A549 (cell line): ENCODE data around the gene IFRD1. TPM values are rescaled to one million over a fixed set of nuclear protein-coding genes. Genes with fewer than 3 reads are reported as not detected.
A peak's percentile ranks its signal among the peaks of the same experiment; 100 is the strongest.

ENCODE experiments used
- ATAC-seq, 2 experiments: fragments of 200-7000 bp in 1 of 2; fragments of >200 bp in 1 of 2; cut with Nextera tagmentation in 1 of 2; cut with Tn5 transposase in 1 of 2; 3 replicates each; pipeline versions ENCODE4 v1.8.0 to v1.9.1; 2018 to 2020; ENCODE audit warnings: mild to moderate bottlenecking in 1 of 2, moderate library complexity in 1 of 2
- CTCF ChIA-PET: fragments of 300-600 bp; sonication (Branson Sonifier 250); formaldehyde crosslinking; extraction: SDS; loops from one replicate; lab custom pipeline; 2021; ENCODE audit warnings: antibody characterized with exemption, inconsistent platforms; lab: Yijun Ruan, JAX
- POLR2A ChIA-PET: fragments of 350-600 bp; formaldehyde crosslinking; extraction: SDS; loops from one replicate; lab custom pipeline; 2021; ENCODE audit warnings: antibody characterized with exemption, inconsistent platforms; lab: Yijun Ruan, JAX
- DNase-seq, 2 experiments: peaks; one replicate each; pipeline versions ENCODE4 v3.0.0 to v3.0.0-alpha.2; 2011 to 2016; ENCODE audit warnings: low read depth in 1 of 2, low spot score in 1 of 2
- FAIRE-seq: peaks from 2 replicates; lab custom pipeline; 2011; peaks lifted over from hg19 to GRCh38; lab: Jason Lieb, UNC
- H3K27ac ChIP-seq, 2 experiments: fragments of >200 bp; sonication (Bioruptor Twin); formaldehyde crosslinking; 3 replicates each; pipeline ENCODE4 v1.5.1; 2016 to 2017
- H3K4me1 ChIP-seq: fragments of >200 bp; sonication (Bioruptor Twin); formaldehyde crosslinking; 3 replicates; pipeline ENCODE4 v1.6.1; 2016
- H3K4me2 ChIP-seq: fragments of >200 bp; sonication (Bioruptor Twin); formaldehyde crosslinking; 3 replicates; pipeline ENCODE4 v1.6.1; 2016
- H3K4me3 ChIP-seq: fragments of >200 bp; sonication (Bioruptor Twin); formaldehyde crosslinking; 3 replicates; pipeline ENCODE4 v1.5.1; 2016
- H3K9me3 ChIP-seq: fragments of >200 bp; sonication (Bioruptor Twin); formaldehyde crosslinking; 3 replicates; pipeline ENCODE4 v1.6.1; 2016
- CBX8 ChIP-seq: fragments of 200-600 bp; sonication (generic); IDR thresholded peaks from 2 replicates; pipeline ENCODE4 v1.6.1; 2016
- CHD2 ChIP-seq: fragments of 150-350 bp; IDR thresholded peaks from 2 replicates; pipeline ENCODE4 v1.6.1; 2014; ENCODE audit warnings: low read length; ENCODE audit not compliant: partially characterized antibody
- FOSL2 ChIP-seq, 2 experiments: fragments of 450-650 bp in 1 of 2; fragments of >200 bp in 1 of 2; sonication (Bioruptor Twin) in 1 of 2; formaldehyde crosslinking; IDR thresholded peaks; 2 replicates each; pipeline versions ENCODE4 v1.5.0 to v1.6.1; 2016 to 2020; ENCODE audit warnings: mild to moderate bottlenecking in 1 of 2, moderate library complexity in 1 of 2
- GATA3 ChIP-seq: IDR thresholded peaks from 2 replicates; pipeline ENCODE4 v1.6.1; 2012; ENCODE audit warnings: borderline replicate concordance
- HEYL ChIP-seq: fragments of 250-450 bp; sonication (Bioruptor Pico); IDR thresholded peaks from 2 replicates; pipeline ENCODE4 v1.8.0; 2021; ENCODE audit warnings: mild to moderate bottlenecking, moderate library complexity
- HOXB5 ChIP-seq: fragments of 250-450 bp; sonication (Bioruptor Pico); IDR thresholded peaks from 2 replicates; pipeline ENCODE4 v1.5.0; 2020; ENCODE audit warnings: mild to moderate bottlenecking, moderate library complexity
- JUN ChIP-seq, 2 experiments: fragments of >200 bp; sonication (Bioruptor Twin); formaldehyde crosslinking; IDR thresholded peaks; 2 replicates in 1 of 2; 3 replicates in 1 of 2; pipeline ENCODE4 v1.6.1; 2016 to 2017
- JUNB ChIP-seq: fragments of >200 bp; sonication (Bioruptor Twin); formaldehyde crosslinking; IDR thresholded peaks from 2 replicates; pipeline ENCODE4 v1.6.1; 2016
- KDM5A ChIP-seq: fragments of 200-600 bp; sonication (generic); IDR thresholded peaks from 2 replicates; pipeline ENCODE4 v1.6.1; 2016; ENCODE audit warnings: antibody characterized with exemption, mild to moderate bottlenecking
- MAFK ChIP-seq: fragments of 450-650 bp; IDR thresholded peaks from 2 replicates; pipeline ENCODE4 v1.6.1; 2014; ENCODE audit not compliant: partially characterized antibody
- MYC ChIP-seq: IDR thresholded peaks from 2 replicates; pipeline ENCODE4 v1.6.1; 2012; ENCODE audit warnings: mild to moderate bottlenecking, inconsistent platforms, low read length, improper control_type of control experiment, borderline replicate concordance
- PHF8 ChIP-seq: fragments of 200-600 bp; sonication (generic); IDR thresholded peaks from 2 replicates; pipeline ENCODE4 v1.6.1; 2016; ENCODE audit warnings: low read depth, mild to moderate bottlenecking, antibody characterized with exemption, moderate library complexity, borderline replicate concordance
- POLR2AphosphoS2 ChIP-seq: conservative IDR thresholded peaks from 2 replicates; pipeline ENCODE4 v1.6.1; 2012; ENCODE audit warnings: low read length, improper control_type of control experiment, inconsistent platforms
- RCOR1 ChIP-seq: fragments of 150-350 bp; IDR thresholded peaks from 2 replicates; pipeline ENCODE4 v1.6.1; 2014; ENCODE audit warnings: antibody characterized with exemption, low read length, low read depth
- RNF2 ChIP-seq: fragments of 200-600 bp; sonication (generic); IDR thresholded peaks from 2 replicates; pipeline ENCODE4 v1.6.1; 2016; ENCODE audit warnings: low read depth, mild to moderate bottlenecking, antibody characterized with exemption, moderate library complexity, borderline replicate concordance
- SREBF2 ChIP-seq: fragments of 450-650 bp; IDR thresholded peaks from 2 replicates; pipeline ENCODE4 v1.6.1; 2014; ENCODE audit warnings: mild to moderate bottlenecking, moderate library complexity
- TFCP2L1 ChIP-seq: fragments of 250-450 bp; sonication (Bioruptor Pico); IDR thresholded peaks from 2 replicates; pipeline ENCODE4 v1.5.0; 2021; ENCODE audit warnings: mild to moderate bottlenecking
- ZFP36 ChIP-seq: fragments of 450-650 bp; IDR thresholded peaks from 2 replicates; pipeline ENCODE4 v1.6.1; 2014; ENCODE audit warnings: borderline replicate concordance; ENCODE audit not compliant: partially characterized antibody
- WGBS: methylation state at CpG from one replicate; pipeline ENCODE4 v1.1.6; 2017; ENCODE audit errors: missing lambda C conversion rate; 5-methylcytosine and 5-hydroxymethylcytosine counted together
- polyA plus RNA-seq, 4 experiments: library from polyadenylated mRNA; depleted of rRNA in 3 of 4; stranded (reverse); fragments of >200 nt; fragmentation: RNase III in 1 of 4; extraction: RNeasy Plus Mini Kit Qiagen cat#74134 plus additional on column Dnase treatment in 1 of 4; gene quantifications; 2 replicates in 3 of 4; 3 replicates in 1 of 4; pipeline ENCODE4 v1.2.3, GENCODE V29; 2011 to 2017
- TF ChIP-seq, protein P1 (sequence below): IDR thresholded peaks from 2 replicates; pipeline ENCODE4 v1.6.1; 2012; ENCODE audit warnings: low read depth, borderline replicate concordance
- TF ChIP-seq, protein P2 (sequence below): fragments of 150-350 bp; IDR thresholded peaks from 2 replicates; pipeline ENCODE4 v1.6.1; 2014; ENCODE audit warnings: low read depth, mild to moderate bottlenecking, low read length
- TF ChIP-seq, protein P3 (sequence below): IDR thresholded peaks from 2 replicates; pipeline ENCODE4 v1.6.1; 2012
- TF ChIP-seq, protein P4 (sequence below): fragments of 250-450 bp; sonication (Bioruptor Pico); IDR thresholded peaks from 2 replicates; pipeline ENCODE4 v1.5.0; 2021; ENCODE audit warnings: mild to moderate bottlenecking, moderate library complexity, borderline replicate concordance
- TF ChIP-seq, protein P5 (sequence below): fragments of >200 bp; sonication (Bioruptor Twin); formaldehyde crosslinking; IDR thresholded peaks from 3 replicates; pipeline ENCODE4 v1.5.1; 2016

Gene IFRD1
- polyA plus RNA-seq, 2 of the 4 experiments (the other 2 are of a cell fraction), result 38.8 to 129 TPM

DNA sequence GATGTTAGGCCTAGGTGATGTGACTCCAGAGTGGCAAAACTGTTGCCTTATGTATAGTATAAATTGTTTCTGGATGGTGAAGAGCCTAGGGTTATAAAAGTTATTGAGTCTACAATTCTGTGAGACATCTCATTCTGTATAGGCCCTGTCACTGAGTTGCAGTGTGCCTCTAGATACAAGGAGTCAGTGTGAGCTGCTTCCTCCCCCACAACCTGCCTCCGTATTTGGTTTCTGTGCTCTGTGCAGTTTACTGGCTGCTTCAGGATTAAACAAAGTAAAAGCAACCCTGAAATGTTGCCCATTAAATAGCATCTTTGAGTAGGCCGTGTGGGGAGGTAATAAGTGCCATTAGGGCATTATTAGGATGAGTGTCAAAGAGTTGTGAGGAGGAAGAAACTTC lies 1.9 kb upstream of the IFRD1 start:
- 57% methylated on average over 2 of the region's 2 CpGs for WGBS
- H3K4me3 ChIP-seq, result no peak overlapping the region
- POLR2A ChIA-PET, result no interaction called here
- CTCF ChIA-PET, result interaction anchor here (0.6 to 0.7 kb wide), 2 partner anchors 41 to 909 kb away, joined by 3 read pairs; no protein-coding TSS in a partner anchor
- TF ChIP-seq, protein P1, sequence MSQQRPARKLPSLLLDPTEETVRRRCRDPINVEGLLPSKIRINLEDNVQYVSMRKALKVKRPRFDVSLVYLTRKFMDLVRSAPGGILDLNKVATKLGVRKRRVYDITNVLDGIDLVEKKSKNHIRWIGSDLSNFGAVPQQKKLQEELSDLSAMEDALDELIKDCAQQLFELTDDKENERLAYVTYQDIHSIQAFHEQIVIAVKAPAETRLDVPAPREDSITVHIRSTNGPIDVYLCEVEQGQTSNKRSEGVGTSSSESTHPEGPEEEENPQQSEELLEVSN, result no peak
- TF ChIP-seq TFCP2L1 (CRISPR knock-in tag), result no peak
- TF ChIP-seq ZFP36, result no peak
- TF ChIP-seq, protein P2, sequence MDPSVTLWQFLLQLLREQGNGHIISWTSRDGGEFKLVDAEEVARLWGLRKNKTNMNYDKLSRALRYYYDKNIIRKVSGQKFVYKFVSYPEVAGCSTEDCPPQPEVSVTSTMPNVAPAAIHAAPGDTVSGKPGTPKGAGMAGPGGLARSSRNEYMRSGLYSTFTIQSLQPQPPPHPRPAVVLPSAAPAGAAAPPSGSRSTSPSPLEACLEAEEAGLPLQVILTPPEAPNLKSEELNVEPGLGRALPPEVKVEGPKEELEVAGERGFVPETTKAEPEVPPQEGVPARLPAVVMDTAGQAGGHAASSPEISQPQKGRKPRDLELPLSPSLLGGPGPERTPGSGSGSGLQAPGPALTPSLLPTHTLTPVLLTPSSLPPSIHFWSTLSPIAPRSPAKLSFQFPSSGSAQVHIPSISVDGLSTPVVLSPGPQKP, result no peak
- TF ChIP-seq SREBF2, result no peak
- TF ChIP-seq HEYL (CRISPR knock-in tag), result no peak
- no peak for TF ChIP-seq GATA3
- FAIRE-seq (no peak), DNase-seq (no peak), ATAC-seq (no peak)
- H3K27ac ChIP-seq, result no peak overlapping the region
- H3K4me1 ChIP-seq, result peaks cover 20% of the 10 kb centered on the region
- no peaks in the 10 kb centered on the region for H3K9me3 ChIP-seq
- H3K4me2 ChIP-seq, result no peak overlapping the region

DNA sequence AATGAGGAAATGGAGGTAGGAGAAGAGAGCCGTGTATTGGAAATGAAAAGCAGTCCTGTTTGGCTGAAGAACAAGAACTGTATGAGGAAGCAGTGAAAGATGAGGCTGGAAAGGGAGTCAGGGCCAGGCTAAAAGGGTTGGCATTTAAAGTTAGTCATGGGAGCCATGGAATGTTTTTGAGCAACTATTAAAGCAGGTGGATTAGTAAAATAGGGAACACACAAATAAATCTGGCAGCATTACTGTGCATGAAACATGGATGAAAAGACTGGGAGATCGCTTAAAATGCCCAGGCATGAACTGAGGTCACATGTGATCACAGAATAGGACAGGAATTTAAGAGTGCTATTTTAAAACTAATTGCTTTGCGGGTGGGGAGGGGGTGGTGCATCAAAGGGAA lies 1.4 kb upstream of the IFRD1 start:
- 84% methylated on average over 3 of the region's 3 CpGs for WGBS
- ATAC-seq (no peak), FAIRE-seq (no peak)

DNA sequence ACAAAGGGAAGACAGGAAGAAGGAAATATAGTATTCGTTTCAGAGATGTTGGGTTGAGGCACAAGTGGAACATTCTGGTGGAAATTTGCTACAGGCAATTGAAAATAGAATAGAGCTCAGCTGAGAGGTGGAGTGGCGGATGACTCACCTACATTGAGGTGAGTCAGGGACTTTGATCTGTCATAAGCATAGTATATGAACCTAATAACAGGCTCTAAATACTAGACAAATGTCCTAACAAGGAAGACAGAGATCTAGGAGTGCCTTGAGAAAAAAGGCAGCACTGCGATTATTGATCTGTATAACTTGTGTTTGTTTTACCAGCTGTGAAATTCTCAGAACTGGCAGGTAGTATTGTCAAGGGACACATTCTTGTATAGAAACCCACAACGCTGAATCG lies 907 bp upstream of the IFRD1 start:
- WGBS, result 26% methylated on average over 5 of the region's 5 CpGs
- H3K4me3 ChIP-seq, result peak overlapping the region; percentile 83
- ChIA-PET POLR2A (interaction anchor here (1.0 to 3.9 kb wide), 4 partner anchors 11 to 24 kb away, joined by 4 to 89 read pairs (median 23); no protein-coding TSS in a partner anchor), CTCF (interaction anchor here (0.7 to 1.6 kb wide), 4 partner anchors 18 to 46 kb away, joined by 3 to 4 read pairs (median 4); no protein-coding TSS in a partner anchor)
- peak overlapping the region; percentile 71 to 86 for H3K27ac ChIP-seq
- peaks cover 29% of the 10 kb centered on the region for H3K4me1 ChIP-seq
- no peak for TF ChIP-seq RCOR1
- TF ChIP-seq CHD2, result no peak
- TF ChIP-seq FOSL2 (IDR thresholded peaks at IDR 0.05), result peak; percentile 58; the same call in 1 of the 2 replicates
- TF ChIP-seq FOSL2 (CRISPR knock-in tag; IDR thresholded peaks at IDR 0.05), result peak; percentile 94
- TF ChIP-seq PHF8, result no peak
- TF ChIP-seq JUNB, result peak; percentile 33; the same call in 1 of the 2 replicates
- TF ChIP-seq, protein P3, sequence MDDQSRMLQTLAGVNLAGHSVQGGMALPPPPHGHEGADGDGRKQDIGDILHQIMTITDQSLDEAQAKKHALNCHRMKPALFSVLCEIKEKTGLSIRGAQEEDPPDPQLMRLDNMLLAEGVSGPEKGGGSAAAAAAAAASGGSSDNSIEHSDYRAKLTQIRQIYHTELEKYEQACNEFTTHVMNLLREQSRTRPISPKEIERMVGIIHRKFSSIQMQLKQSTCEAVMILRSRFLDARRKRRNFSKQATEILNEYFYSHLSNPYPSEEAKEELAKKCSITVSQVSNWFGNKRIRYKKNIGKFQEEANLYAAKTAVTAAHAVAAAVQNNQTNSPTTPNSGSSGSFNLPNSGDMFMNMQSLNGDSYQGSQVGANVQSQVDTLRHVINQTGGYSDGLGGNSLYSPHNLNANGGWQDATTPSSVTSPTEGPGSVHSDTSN, result 0 out of 2 replicates have a peak, but pooled peaks have one; percentile 19
- DNase-seq (peak; percentile 24 to 58), ATAC-seq (0 out of 6 replicates have a peak, but pooled peaks of 1 of the 2 experiments have one; percentile 30), FAIRE-seq (no peak)
- peak overlapping the region; percentile 81 for H3K4me2 ChIP-seq
- H3K9me3 ChIP-seq, result no peaks in the 10 kb centered on the region

More for the DNA sequence above, 1.4 kb upstream of the IFRD1 start:
- CTCF ChIA-PET, result interaction anchor here (0.7 to 1.1 kb wide), 2 partner anchors 21 to 47 kb away, joined by 3 to 4 read pairs; no protein-coding TSS in a partner anchor
- no peaks in the 10 kb centered on the region for H3K9me3 ChIP-seq
- H3K4me1 ChIP-seq, result peaks cover 25% of the 10 kb centered on the region
- no peak overlapping the region for H3K4me3 ChIP-seq
- no peak for DNase-seq
- no peak overlapping the region for H3K27ac ChIP-seq
- TF ChIP-seq RNF2 (no peak), MAFK (no peak), KDM5A (no peak), MYC (no peak), POLR2AphosphoS2 (no peak), HOXB5 (CRISPR knock-in tag) (no peak), ZFP36 (no peak), PHF8 (no peak), CBX8 (no peak), JUN (IDR thresholded peaks at IDR 0.05) (no peak), FOSL2 (IDR thresholded peaks at IDR 0.05) (no peak), FOSL2 (CRISPR knock-in tag; IDR thresholded peaks at IDR 0.05) (no peak), SREBF2 (no peak)
- TF ChIP-seq, protein P4, sequence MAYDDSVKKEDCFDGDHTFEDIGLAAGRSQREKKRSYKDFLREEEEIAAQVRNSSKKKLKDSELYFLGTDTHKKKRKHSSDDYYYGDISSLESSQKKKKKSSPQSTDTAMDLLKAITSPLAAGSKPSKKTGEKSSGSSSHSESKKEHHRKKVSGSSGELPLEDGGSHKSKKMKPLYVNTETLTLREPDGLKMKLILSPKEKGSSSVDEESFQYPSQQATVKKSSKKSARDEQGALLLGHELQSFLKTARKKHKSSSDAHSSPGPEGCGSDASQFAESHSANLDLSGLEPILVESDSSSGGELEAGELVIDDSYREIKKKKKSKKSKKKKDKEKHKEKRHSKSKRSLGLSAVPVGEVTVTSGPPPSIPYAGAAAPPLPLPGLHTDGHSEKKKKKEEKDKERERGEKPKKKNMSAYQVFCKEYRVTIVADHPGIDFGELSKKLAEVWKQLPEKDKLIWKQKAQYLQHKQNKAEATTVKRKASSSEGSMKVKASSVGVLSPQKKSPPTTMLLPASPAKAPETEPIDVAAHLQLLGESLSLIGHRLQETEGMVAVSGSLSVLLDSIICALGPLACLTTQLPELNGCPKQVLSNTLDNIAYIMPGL, result no peak
- TF ChIP-seq, protein P5, sequence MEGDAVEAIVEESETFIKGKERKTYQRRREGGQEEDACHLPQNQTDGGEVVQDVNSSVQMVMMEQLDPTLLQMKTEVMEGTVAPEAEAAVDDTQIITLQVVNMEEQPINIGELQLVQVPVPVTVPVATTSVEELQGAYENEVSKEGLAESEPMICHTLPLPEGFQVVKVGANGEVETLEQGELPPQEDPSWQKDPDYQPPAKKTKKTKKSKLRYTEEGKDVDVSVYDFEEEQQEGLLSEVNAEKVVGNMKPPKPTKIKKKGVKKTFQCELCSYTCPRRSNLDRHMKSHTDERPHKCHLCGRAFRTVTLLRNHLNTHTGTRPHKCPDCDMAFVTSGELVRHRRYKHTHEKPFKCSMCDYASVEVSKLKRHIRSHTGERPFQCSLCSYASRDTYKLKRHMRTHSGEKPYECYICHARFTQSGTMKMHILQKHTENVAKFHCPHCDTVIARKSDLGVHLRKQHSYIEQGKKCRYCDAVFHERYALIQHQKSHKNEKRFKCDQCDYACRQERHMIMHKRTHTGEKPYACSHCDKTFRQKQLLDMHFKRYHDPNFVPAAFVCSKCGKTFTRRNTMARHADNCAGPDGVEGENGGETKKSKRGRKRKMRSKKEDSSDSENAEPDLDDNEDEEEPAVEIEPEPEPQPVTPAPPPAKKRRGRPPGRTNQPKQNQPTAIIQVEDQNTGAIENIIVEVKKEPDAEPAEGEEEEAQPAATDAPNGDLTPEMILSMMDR, result no peak
- TF ChIP-seq, all 56 proteins: peak for 0
- POLR2A ChIA-PET, result no interaction called here
- peak overlapping the region; percentile 81 for H3K4me2 ChIP-seq
